Colonic mucosa (tissue), 4 donors: ENCODE measurements around the gene ZFYVE21. TPM values are rescaled to one million over a fixed set of nuclear protein-coding genes. Genes with fewer than 3 reads are reported as not detected.

Source experiments
- DNase-seq: peaks from one replicate; pipeline ENCODE4 v3.0.0-alpha.2; 2020
- H3K27ac ChIP-seq: fragments of 200-600 bp; one replicate; pipeline ENCODE4 v1.8.0; 2021
- H3K27me3 ChIP-seq: fragments of 200-600 bp; one replicate; pipeline ENCODE4 v1.8.0; 2021
- H3K36me3 ChIP-seq: fragments of 200-600 bp; one replicate; pipeline ENCODE4 v1.8.0; 2021
- H3K4me1 ChIP-seq: fragments of 200-600 bp; one replicate; pipeline ENCODE4 v1.8.0; 2021; ENCODE audit warnings: mild to moderate bottlenecking
- H3K4me3 ChIP-seq: fragments of 200-600 bp; one replicate; pipeline ENCODE4 v1.8.0; 2021
- H3K9ac ChIP-seq, 2 donors: one replicate each; pipeline ENCODE4 v1.7.0; 2013; ENCODE audit warnings: control low read depth in 2 of 2, low read depth in 2 of 2, low read length in 2 of 2
- H3K9me3 ChIP-seq: fragments of 200-600 bp; one replicate; pipeline ENCODE4 v1.8.0; 2021
- CTCF ChIP-seq: fragments of 200-600 bp; IDR thresholded peaks from one replicate; pipeline ENCODE4 v1.8.0; 2022; ENCODE audit warnings: antibody characterized with exemption, mild to moderate bottlenecking
- intact Hi-C: fragments of 100-400 bp; cut with DNase I; formaldehyde crosslinking; loops from one replicate; pipeline ENCODE4 v1.14.1; 2022
- total RNA-seq, 2 donors: library from RNA; stranded (reverse); fragmentation: NEBNext Ultra II Directional in 1 of 2; extraction: Animal tissue kit (Norgen Biotek cat#: 25700) in 1 of 2; gene quantifications; one replicate each; pipeline ENCODE4 v1.2.1, GENCODE V29; 2021
- donor health status: healthy.
- donor health status: DM: no; HTN: no; CAD: no.
- donor health status: DM: no; HTN: no; CAD: no.

Gene ZFYVE21
- total RNA-seq, 2 donors from 2014 or later, result 49.3 to 68.9 TPM

GRCh38 chr14:103714063-103714724, 1.4 kb upstream of the ZFYVE21 start:
- Histone ChIP-seq H3K4me1 (peaks cover 11% of the 10 kb centered on the region), H3K36me3 (no peaks in the 10 kb centered on the region), H3K27ac (no peak overlapping the region), H3K4me3 (peak overlapping the region; percentile 90), H3K9ac (peak overlapping the region in 1 of 2 donors; percentile 56), H3K27me3 (no peaks in the 10 kb centered on the region), H3K9me3 (no peaks in the 10 kb centered on the region)
- intact Hi-C loops, result no loop called here
- TF ChIP-seq CTCF, result no peak
- no peak for DNase-seq

- Histone ChIP-seq H3K9ac (peak overlapping the region; percentile 76 to 79), H3K9me3 (no peaks in the 10 kb centered on the region), H3K36me3 (no peaks in the 10 kb centered on the region), H3K4me1 (peaks cover 11% of the 10 kb centered on the region), H3K4me3 (peak overlapping the region; percentile 88), H3K27me3 (no peaks in the 10 kb centered on the region), H3K27ac (peak overlapping the region; percentile 73)
- peak; percentile 59 for DNase-seq
- no peak for TF ChIP-seq CTCF
- intact Hi-C loops, result no loop called here
These were observed 636 bp downstream of the ZFYVE21 start for GRCh38 chr14:103716091-103716801.

- Histone ChIP-seq H3K4me3 (peak overlapping the region; percentile 88), H3K4me1 (peaks cover 6% of the 10 kb centered on the region), H3K27ac (no peak overlapping the region), H3K9me3 (no peaks in the 10 kb centered on the region), H3K36me3 (no peaks in the 10 kb centered on the region), H3K9ac (peak overlapping the region; percentile 76 to 79), H3K27me3 (no peaks in the 10 kb centered on the region)
- no peak for DNase-seq
- no peak for TF ChIP-seq CTCF
- intact Hi-C loops, result no loop called here
These were observed 1.3 kb downstream of the ZFYVE21 start for GRCh38 chr14:103716899-103717411.

- Histone ChIP-seq H3K4me1 (peaks cover 13% of the 10 kb centered on the region), H3K36me3 (no peaks in the 10 kb centered on the region), H3K27ac (no peak overlapping the region), H3K9ac (no peak overlapping the region), H3K9me3 (no peaks in the 10 kb centered on the region), H3K4me3 (no peak overlapping the region), H3K27me3 (no peaks in the 10 kb centered on the region)
- intact Hi-C loops, result no loop called here
- TF ChIP-seq CTCF, result no peak
- no peak for DNase-seq
These were observed 3.0 kb downstream of the ZFYVE21 start for GRCh38 chr14:103718572-103718971.

DNA sequence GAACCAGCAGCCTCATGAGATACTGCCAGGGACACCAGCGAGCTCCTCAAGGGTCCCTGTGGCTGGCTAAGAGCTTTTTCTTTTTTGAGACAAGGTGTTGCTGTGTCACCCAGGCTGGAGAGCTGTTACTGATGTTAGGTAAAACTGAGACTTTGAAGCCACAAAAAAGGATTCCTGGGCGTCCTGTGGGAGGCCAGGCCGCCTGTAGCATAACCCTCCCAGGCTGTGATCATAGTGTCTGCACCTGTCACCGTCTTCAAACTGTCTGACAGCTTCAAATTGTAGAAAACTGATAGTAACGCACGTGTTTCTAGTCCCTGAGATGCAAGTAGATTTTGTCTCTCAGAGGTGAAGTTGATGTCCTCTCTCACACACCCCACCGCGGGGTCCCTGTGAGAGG, 4.1 kb downstream of the ZFYVE21 start:
- H3K27ac ChIP-seq, result no peak overlapping the region
- intact Hi-C loops, result no loop called here
- no peak for DNase-seq
- no peaks in the 10 kb centered on the region for H3K36me3 ChIP-seq
- no peaks in the 10 kb centered on the region for H3K9me3 ChIP-seq
- no peak overlapping the region for H3K4me3 ChIP-seq
- no peaks in the 10 kb centered on the region for H3K27me3 ChIP-seq
- no peak for TF ChIP-seq CTCF
- H3K4me1 ChIP-seq, result peaks cover 7% of the 10 kb centered on the region
- no peak overlapping the region for H3K9ac ChIP-seq
